HepG2 (cell line): Measurements from ENCODE around the gene TIMM10. TPM values are rescaled to one million over a fixed set of nuclear protein-coding genes. Genes with fewer than 3 reads are reported as not detected.

Experiments
- CEBPG ChIP-seq: IDR thresholded peaks from 2 replicates; pipeline ENCODE4 v1.6.1; 2016
- ELF3 ChIP-seq: IDR thresholded peaks from 2 replicates; pipeline ENCODE4 v1.6.1; 2016; ENCODE audit warnings: missing genetic modification reagents, missing compliant biosample characterization
- HNF4G ChIP-seq, 2 experiments: sonication (generic) in 1 of 2; formaldehyde crosslinking in 1 of 2; IDR thresholded peaks; 2 replicates each; pipeline versions ENCODE4 v1.4.0 to v1.6.1; 2011 to 2020; ENCODE audit warnings: borderline replicate concordance in 2 of 2, low read depth in 2 of 2, mild to moderate bottlenecking in 2 of 2, low read length in 1 of 2, missing genetic modification reagents in 1 of 2, moderate library complexity in 1 of 2
- KLF16 ChIP-seq, 2 experiments: sonication (generic) in 1 of 2; formaldehyde crosslinking in 1 of 2; IDR thresholded peaks; 2 replicates each; pipeline versions ENCODE4 v1.6.1 to v1.8.0; 2016 to 2023; ENCODE audit warnings: missing genetic modification reagents in 2 of 2, missing compliant biosample characterization in 1 of 2
- MNT ChIP-seq: fragments of 450-650 bp; IDR thresholded peaks from 2 replicates; pipeline ENCODE4 v1.6.1; 2016
- TBX3 ChIP-seq: fragments of 450-650 bp; IDR thresholded peaks from 2 replicates; pipeline ENCODE4 v1.6.1; 2017; ENCODE audit warnings: antibody characterized with exemption, mild to moderate bottlenecking, inconsistent platforms, borderline replicate concordance
- THYN1 ChIP-seq: sonication (generic); formaldehyde crosslinking; IDR thresholded peaks from 2 replicates; pipeline ENCODE4 v1.8.1; 2023; ENCODE audit warnings: low read depth, mild to moderate bottlenecking, moderate library complexity, missing genetic modification reagents, borderline replicate concordance
- ZFP37 ChIP-seq: sonication (generic); formaldehyde crosslinking; IDR thresholded peaks from 2 replicates; pipeline ENCODE4 v1.4.0; 2020; ENCODE audit warnings: missing genetic modification reagents, borderline replicate concordance
- ZKSCAN5 ChIP-seq: sonication (generic); formaldehyde crosslinking; IDR thresholded peaks from 2 replicates; pipeline ENCODE4 v1.5.1; 2020; ENCODE audit warnings: mild to moderate bottlenecking, missing genetic modification reagents
- ZNF138 ChIP-seq: sonication (generic); formaldehyde crosslinking; IDR thresholded peaks from 2 replicates; pipeline ENCODE4 v1.5.0; 2020; ENCODE audit warnings: mild to moderate bottlenecking, low read depth, missing genetic modification reagents
- ZNF160 ChIP-seq: sonication (generic); formaldehyde crosslinking; IDR thresholded peaks from 2 replicates; pipeline ENCODE4 v1.8.0; 2022; ENCODE audit warnings: mild to moderate bottlenecking, inconsistent platforms, missing genetic modification reagents
- ZNF251 ChIP-seq: sonication (generic); formaldehyde crosslinking; IDR thresholded peaks from 2 replicates; pipeline ENCODE4 v1.9.0; 2021; ENCODE audit warnings: mild to moderate bottlenecking, missing genetic modification reagents
- ZNF3 ChIP-seq: IDR thresholded peaks from 2 replicates; pipeline ENCODE4 v1.7.0; 2017; ENCODE audit warnings: inconsistent platforms
- ZNF547 ChIP-seq: sonication (generic); formaldehyde crosslinking; IDR thresholded peaks from 2 replicates; pipeline ENCODE4 v1.5.1; 2020; ENCODE audit warnings: mild to moderate bottlenecking, missing genetic modification reagents
- ZNF589 ChIP-seq: sonication (generic); formaldehyde crosslinking; conservative IDR thresholded peaks from 2 replicates; pipeline ENCODE4 v1.8.0; 2022; ENCODE audit warnings: mild to moderate bottlenecking, moderate library complexity, missing genetic modification reagents
- ZSCAN20 ChIP-seq: sonication (generic); formaldehyde crosslinking; IDR thresholded peaks from 2 replicates; pipeline ENCODE4 v1.4.0; 2020; ENCODE audit warnings: missing genetic modification reagents, mild to moderate bottlenecking, borderline replicate concordance
- polyA plus RNA-seq, 8 experiments: library from polyadenylated mRNA; depleted of rRNA in 3 of 8; stranded (reverse) in 7 of 8; unstranded in 1 of 8; fragments of >200 nt; fragmentation: Illumina TruSeq in 4 of 8; extraction: Trizol in 4 of 8; gene quantifications; 2 replicates each; pipeline versions ENCODE4 v1.2.1 to v1.2.3, GENCODE V29; 2011 to 2016; ENCODE audit warnings: low read depth in 4 of 8, missing spikeins in 1 of 8, mixed read lengths in 1 of 8; ENCODE audit not compliant: insufficient read depth in 1 of 8
- total RNA-seq, 5 experiments: library from RNA; depleted of rRNA; stranded (reverse); fragments of >200 nt; fragmentation: Illumina TruSeq; extraction: Trizol; gene quantifications; 2 replicates each; pipeline ENCODE4 v1.2.3, GENCODE V29; 2016; ENCODE audit warnings: low read depth in 1 of 5
- TF ChIP-seq, protein P1 (sequence below): sonication (generic); formaldehyde crosslinking; conservative IDR thresholded peaks from 2 replicates; pipeline ENCODE4 v1.8.0; 2022; ENCODE audit warnings: missing genetic modification reagents
- TF ChIP-seq, protein P2 (sequence below): sonication (generic); formaldehyde crosslinking; IDR thresholded peaks from 2 replicates; pipeline ENCODE4; 2020; ENCODE audit warnings: missing genetic modification reagents, mild to moderate bottlenecking, borderline replicate concordance
- TF ChIP-seq, protein P3 (sequence below): sonication (generic); formaldehyde crosslinking; IDR thresholded peaks from 2 replicates; pipeline ENCODE4 v1.4.0; 2020; ENCODE audit warnings: missing genetic modification reagents, borderline replicate concordance

TIMM10 gene
- total and polyA plus RNA-seq, 2 of the 13 experiments (the other 11 are each of a cell fraction or from before 2014, with no cell fraction given) = 67.8 to 82.2 TPM

- TF ChIP-seq, protein P1, sequence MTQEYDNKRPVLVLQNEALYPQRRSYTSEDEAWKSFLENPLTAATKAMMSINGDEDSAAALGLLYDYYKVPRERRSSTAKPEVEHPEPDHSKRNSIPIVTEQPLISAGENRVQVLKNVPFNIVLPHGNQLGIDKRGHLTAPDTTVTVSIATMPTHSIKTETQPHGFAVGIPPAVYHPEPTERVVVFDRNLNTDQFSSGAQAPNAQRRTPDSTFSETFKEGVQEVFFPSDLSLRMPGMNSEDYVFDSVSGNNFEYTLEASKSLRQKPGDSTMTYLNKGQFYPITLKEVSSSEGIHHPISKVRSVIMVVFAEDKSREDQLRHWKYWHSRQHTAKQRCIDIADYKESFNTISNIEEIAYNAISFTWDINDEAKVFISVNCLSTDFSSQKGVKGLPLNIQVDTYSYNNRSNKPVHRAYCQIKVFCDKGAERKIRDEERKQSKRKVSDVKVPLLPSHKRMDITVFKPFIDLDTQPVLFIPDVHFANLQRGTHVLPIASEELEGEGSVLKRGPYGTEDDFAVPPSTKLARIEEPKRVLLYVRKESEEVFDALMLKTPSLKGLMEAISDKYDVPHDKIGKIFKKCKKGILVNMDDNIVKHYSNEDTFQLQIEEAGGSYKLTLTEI (CRISPR knock-in tag) = no peak
- TF ChIP-seq ZNF138 (CRISPR knock-in tag) (no peak), ZNF3 (CRISPR knock-in tag) (no peak), MNT (no peak), TBX3 (no peak), THYN1 (CRISPR knock-in tag) (no peak), ZNF251 (no peak), KLF16 (CRISPR knock-in tag; IDR thresholded peaks at IDR 0.05) (peak in 1 of 2 experiments; percentile 65; a peak in 1 of 4 replicates), ZNF160 (CRISPR knock-in tag) (no peak), ELF3 (CRISPR knock-in tag) (no peak), ZSCAN20 (no peak), ZKSCAN5 (no peak), CEBPG (CRISPR knock-in tag) (peak; percentile 100), ZFP37 (CRISPR knock-in tag) (no peak), HNF4G (IDR thresholded peaks at IDR 0.05; ENCODE audit: borderline replicate concordance, low read depth, low read length) (peak; percentile 71), HNF4G (CRISPR knock-in tag; IDR thresholded peaks at IDR 0.05; ENCODE audit: borderline replicate concordance, low read depth) (0 out of 2 replicates have a peak, but pooled peaks have one; percentile 42), ZNF589 (CRISPR knock-in tag) (no peak), ZNF547 (CRISPR knock-in tag) (peak; percentile 35; the same call in 1 of the 2 replicates)
- TF ChIP-seq, protein P2, sequence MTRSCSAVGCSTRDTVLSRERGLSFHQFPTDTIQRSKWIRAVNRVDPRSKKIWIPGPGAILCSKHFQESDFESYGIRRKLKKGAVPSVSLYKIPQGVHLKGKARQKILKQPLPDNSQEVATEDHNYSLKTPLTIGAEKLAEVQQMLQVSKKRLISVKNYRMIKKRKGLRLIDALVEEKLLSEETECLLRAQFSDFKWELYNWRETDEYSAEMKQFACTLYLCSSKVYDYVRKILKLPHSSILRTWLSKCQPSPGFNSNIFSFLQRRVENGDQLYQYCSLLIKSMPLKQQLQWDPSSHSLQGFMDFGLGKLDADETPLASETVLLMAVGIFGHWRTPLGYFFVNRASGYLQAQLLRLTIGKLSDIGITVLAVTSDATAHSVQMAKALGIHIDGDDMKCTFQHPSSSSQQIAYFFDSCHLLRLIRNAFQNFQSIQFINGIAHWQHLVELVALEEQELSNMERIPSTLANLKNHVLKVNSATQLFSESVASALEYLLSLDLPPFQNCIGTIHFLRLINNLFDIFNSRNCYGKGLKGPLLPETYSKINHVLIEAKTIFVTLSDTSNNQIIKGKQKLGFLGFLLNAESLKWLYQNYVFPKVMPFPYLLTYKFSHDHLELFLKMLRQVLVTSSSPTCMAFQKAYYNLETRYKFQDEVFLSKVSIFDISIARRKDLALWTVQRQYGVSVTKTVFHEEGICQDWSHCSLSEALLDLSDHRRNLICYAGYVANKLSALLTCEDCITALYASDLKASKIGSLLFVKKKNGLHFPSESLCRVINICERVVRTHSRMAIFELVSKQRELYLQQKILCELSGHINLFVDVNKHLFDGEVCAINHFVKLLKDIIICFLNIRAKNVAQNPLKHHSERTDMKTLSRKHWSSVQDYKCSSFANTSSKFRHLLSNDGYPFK = peak; percentile 46; the same call in 1 of the 2 replicates
- TF ChIP-seq, protein P3, sequence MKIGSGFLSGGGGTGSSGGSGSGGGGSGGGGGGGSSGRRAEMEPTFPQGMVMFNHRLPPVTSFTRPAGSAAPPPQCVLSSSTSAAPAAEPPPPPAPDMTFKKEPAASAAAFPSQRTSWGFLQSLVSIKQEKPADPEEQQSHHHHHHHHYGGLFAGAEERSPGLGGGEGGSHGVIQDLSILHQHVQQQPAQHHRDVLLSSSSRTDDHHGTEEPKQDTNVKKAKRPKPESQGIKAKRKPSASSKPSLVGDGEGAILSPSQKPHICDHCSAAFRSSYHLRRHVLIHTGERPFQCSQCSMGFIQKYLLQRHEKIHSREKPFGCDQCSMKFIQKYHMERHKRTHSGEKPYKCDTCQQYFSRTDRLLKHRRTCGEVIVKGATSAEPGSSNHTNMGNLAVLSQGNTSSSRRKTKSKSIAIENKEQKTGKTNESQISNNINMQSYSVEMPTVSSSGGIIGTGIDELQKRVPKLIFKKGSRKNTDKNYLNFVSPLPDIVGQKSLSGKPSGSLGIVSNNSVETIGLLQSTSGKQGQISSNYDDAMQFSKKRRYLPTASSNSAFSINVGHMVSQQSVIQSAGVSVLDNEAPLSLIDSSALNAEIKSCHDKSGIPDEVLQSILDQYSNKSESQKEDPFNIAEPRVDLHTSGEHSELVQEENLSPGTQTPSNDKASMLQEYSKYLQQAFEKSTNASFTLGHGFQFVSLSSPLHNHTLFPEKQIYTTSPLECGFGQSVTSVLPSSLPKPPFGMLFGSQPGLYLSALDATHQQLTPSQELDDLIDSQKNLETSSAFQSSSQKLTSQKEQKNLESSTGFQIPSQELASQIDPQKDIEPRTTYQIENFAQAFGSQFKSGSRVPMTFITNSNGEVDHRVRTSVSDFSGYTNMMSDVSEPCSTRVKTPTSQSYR (CRISPR knock-in tag) = no peak
Measured at GRCh38 chr11:57493507-57494503, 36.7 kb downstream of the TIMM10 start (continued).
